Coronary artery (tissue), 2 donors: ENCODE measurements around the gene POLR2F.

Experiments
- DNase-seq: peaks from one replicate; pipeline ENCODE4 v3.0.0-alpha.2; 2017; ENCODE audit warnings: low spot score
- H3K27ac ChIP-seq, 2 donors: fragments of 200-600 bp; sonication (generic); one replicate each; pipeline ENCODE4 v1.5.1; 2016 to 2019
- H3K4me3 ChIP-seq: fragments of 200-600 bp; sonication (generic); 2 replicates; pipeline ENCODE4 v1.5.1; 2016; ENCODE audit warnings: mild to moderate bottlenecking, moderate library complexity
- CTCF ChIP-seq: fragments of 200-600 bp; sonication (generic); IDR thresholded peaks from one replicate; pipeline ENCODE4 v1.5.1; 2019; ENCODE audit warnings: antibody characterized with exemption

POLR2F gene

GRCh38 chr22:37999236-37999635 lies 45.7 kb downstream of the POLR2F start:
- no peak for TF ChIP-seq CTCF
- Histone ChIP-seq H3K4me3 (no peak overlapping the region), H3K27ac (peak overlapping the region in 1 of 2 donors; percentile 58)
- DNase-seq, result no peak

- TF ChIP-seq CTCF, result no peak
- Histone ChIP-seq H3K27ac (peak overlapping the region in 1 of 2 donors; percentile 58), H3K4me3 (no peak overlapping the region)
- no peak for DNase-seq
These were observed 46.3 kb downstream of the POLR2F start for GRCh38 chr22:37999640-38000272.

DNA sequence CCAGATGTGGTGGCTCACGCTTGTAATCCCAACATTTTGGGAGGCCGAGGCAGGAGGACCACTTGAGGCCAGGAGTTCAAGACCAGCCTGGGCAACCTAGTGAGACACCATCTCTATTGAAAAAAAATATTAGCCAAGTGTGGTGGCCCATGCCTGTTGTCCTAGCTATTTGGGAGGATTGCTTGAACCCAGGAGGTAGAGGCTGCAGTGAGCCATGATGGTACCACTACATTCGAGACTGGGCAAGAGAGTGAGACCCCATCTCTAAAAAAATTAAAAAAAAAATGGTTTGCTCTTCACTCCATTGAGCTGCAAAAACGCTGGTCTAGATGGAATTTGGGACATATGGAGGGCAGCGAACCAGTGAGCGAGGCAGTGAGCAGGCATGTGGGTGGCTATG lies 52.4 kb downstream of the POLR2F start:
- H3K4me3 ChIP-seq, result no peak overlapping the region
- DNase-seq, result no peak
- H3K27ac ChIP-seq, result no peak overlapping the region
- no peak for TF ChIP-seq CTCF

- H3K27ac ChIP-seq, result no peak overlapping the region
- DNase-seq, result no peak
- H3K4me3 ChIP-seq, result no peak overlapping the region
- TF ChIP-seq CTCF, result no peak
These were observed 53.4 kb downstream of the POLR2F start for GRCh38 chr22:38006906-38007305.

DNA sequence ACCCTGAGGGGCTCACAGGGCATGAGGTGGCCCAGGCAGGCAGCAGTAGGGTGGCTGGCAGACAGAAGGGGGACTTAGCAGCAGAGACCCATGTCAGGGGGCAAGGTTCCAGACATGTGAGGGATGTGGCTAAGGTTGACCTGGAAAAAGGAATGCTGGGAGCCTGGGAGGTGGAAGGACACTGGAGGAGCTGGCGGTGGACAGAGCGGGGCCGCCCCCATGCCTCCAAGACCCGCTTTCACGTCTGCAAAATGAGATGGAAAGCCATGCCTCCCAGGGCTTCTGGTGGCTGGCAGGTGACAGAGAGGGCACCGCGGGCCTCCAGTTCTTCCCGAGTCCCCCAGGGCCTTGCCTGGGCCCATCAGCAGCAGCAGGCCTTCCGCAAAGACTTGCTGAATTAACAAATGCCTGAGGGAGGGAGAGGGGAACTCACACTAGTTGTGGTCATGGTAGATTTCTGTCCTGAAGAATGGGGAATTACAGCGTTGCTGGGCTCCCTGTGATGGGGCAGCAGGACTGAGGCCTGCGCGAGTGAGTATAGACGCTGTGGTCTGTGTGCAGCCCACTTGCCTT lies 53.9 kb downstream of the POLR2F start:
- Histone ChIP-seq H3K27ac (no peak overlapping the region), H3K4me3 (no peak overlapping the region)
- no peak for TF ChIP-seq CTCF
- no peak for DNase-seq

GRCh38 chr22:38009000-38009806 lies 55.7 kb downstream of the POLR2F start:
- TF ChIP-seq CTCF, result no peak
- no peak for DNase-seq
- H3K27ac ChIP-seq, result no peak overlapping the region
- no peak overlapping the region for H3K4me3 ChIP-seq
